NT2/D1 (cell line): ENCODE measurements around the gene METAP2.

ENCODE experiments used
- SUZ12 ChIP-seq: IDR thresholded peaks from 2 replicates; pipeline ENCODE4 v1.6.1; 2011; ENCODE audit not compliant: insufficient read length, insufficient read depth; ENCODE audit errors: extremely low read depth
- YY1 ChIP-seq: IDR thresholded peaks from 2 replicates; pipeline ENCODE4 v1.6.1; 2011; ENCODE audit not compliant: insufficient read length, insufficient read depth
- ZNF274 ChIP-seq: IDR thresholded peaks from 2 replicates; pipeline ENCODE4 v1.6.1; 2011; ENCODE audit warnings: mild to moderate bottlenecking, low read depth, low read length

GRCh38 chr12:95520816-95521215, 46.9 kb downstream of the METAP2 start:
- TF ChIP-seq YY1 = no peak
- no peak for TF ChIP-seq ZNF274
- no peak for TF ChIP-seq SUZ12
